Endothelial cell (in vitro differentiated cells): ENCODE results near the gene PRPF18. TPM values are rescaled to one million over a fixed set of nuclear protein-coding genes. Genes with fewer than 3 reads are reported as not detected.

Experiments used
- DNase-seq: peaks from one replicate; pipeline ENCODE4 v3.0.0; 2021; ENCODE audit warnings: low spot score
- H3K27ac Mint-ChIP-seq: one replicate; pipeline ENCODE4 v1.8.0; 2021; ENCODE audit warnings: mixed read lengths, inconsistent platforms; ENCODE audit not compliant: unreplicated experiment
- H3K27me3 Mint-ChIP-seq: one replicate; pipeline ENCODE4 v1.8.0; 2021; ENCODE audit warnings: mild to moderate bottlenecking, moderate library complexity, mixed read lengths, inconsistent platforms; ENCODE audit not compliant: unreplicated experiment
- H3K36me3 Mint-ChIP-seq: one replicate; pipeline ENCODE4 v1.8.0; 2021; ENCODE audit warnings: mild to moderate bottlenecking, low read depth, mixed read lengths, inconsistent platforms; ENCODE audit not compliant: unreplicated experiment
- H3K4me1 Mint-ChIP-seq: one replicate; pipeline ENCODE4 v1.8.0; 2021; ENCODE audit warnings: mild to moderate bottlenecking, mixed read lengths, inconsistent platforms; ENCODE audit not compliant: unreplicated experiment
- H3K4me3 Mint-ChIP-seq: one replicate; pipeline ENCODE4 v1.8.0; 2021; ENCODE audit warnings: mild to moderate bottlenecking, mixed read lengths, inconsistent platforms; ENCODE audit not compliant: unreplicated experiment
- H3K9me3 Mint-ChIP-seq: one replicate; pipeline ENCODE4 v1.8.0; 2021; ENCODE audit warnings: mixed read lengths, inconsistent platforms; ENCODE audit not compliant: unreplicated experiment
- total RNA-seq: library from RNA; stranded (reverse); fragmentation: NEBNext Ultra II Directional; extraction: Animal tissue kit (Norgen Biotek cat#: 25700); gene quantifications from one replicate; pipeline ENCODE4 v1.2.1, GENCODE V29; 2021; ENCODE audit not compliant: unreplicated experiment
- TF ChIP-seq, protein P1 (sequence below): fragments of 200-600 bp; sonication (generic); IDR thresholded peaks from one replicate; pipeline ENCODE4 v1.5.0; 2021; ENCODE audit warnings: antibody characterized with exemption; ENCODE audit not compliant: unreplicated experiment

The PRPF18 gene
- total RNA-seq, 1 donor from 2014 or later, result 19.7 TPM

DNA sequence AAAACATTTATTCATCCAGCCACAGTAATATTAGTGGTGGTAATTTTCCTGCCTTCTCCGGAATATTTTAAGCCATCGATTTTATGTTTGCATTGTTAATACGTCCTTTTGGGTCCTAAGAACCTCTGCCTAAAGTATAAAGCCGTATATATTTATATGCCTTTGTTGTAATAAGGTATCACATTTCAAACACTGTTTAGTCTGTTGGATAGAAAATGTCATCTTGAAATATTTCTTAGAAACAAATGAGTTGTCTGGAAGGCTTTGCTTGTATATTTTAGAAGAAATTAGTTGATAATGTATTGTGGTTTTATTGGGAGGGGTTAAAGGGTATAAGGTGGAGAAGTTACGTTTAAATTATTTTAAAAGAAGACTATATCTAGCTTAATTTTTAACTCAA, 11.1 kb downstream of the PRPF18 start:
- no peak for DNase-seq
- Mint-ChIP-seq H3K36me3 (peaks cover 3% of the 10 kb centered on the region), H3K4me3 (no peak overlapping the region), H3K4me1 (no peaks in the 10 kb centered on the region), H3K9me3 (no peaks in the 10 kb centered on the region), H3K27me3 (no peaks in the 10 kb centered on the region), H3K27ac (no peak overlapping the region)
- TF ChIP-seq, protein P1, sequence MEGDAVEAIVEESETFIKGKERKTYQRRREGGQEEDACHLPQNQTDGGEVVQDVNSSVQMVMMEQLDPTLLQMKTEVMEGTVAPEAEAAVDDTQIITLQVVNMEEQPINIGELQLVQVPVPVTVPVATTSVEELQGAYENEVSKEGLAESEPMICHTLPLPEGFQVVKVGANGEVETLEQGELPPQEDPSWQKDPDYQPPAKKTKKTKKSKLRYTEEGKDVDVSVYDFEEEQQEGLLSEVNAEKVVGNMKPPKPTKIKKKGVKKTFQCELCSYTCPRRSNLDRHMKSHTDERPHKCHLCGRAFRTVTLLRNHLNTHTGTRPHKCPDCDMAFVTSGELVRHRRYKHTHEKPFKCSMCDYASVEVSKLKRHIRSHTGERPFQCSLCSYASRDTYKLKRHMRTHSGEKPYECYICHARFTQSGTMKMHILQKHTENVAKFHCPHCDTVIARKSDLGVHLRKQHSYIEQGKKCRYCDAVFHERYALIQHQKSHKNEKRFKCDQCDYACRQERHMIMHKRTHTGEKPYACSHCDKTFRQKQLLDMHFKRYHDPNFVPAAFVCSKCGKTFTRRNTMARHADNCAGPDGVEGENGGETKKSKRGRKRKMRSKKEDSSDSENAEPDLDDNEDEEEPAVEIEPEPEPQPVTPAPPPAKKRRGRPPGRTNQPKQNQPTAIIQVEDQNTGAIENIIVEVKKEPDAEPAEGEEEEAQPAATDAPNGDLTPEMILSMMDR, result no peak

DNA sequence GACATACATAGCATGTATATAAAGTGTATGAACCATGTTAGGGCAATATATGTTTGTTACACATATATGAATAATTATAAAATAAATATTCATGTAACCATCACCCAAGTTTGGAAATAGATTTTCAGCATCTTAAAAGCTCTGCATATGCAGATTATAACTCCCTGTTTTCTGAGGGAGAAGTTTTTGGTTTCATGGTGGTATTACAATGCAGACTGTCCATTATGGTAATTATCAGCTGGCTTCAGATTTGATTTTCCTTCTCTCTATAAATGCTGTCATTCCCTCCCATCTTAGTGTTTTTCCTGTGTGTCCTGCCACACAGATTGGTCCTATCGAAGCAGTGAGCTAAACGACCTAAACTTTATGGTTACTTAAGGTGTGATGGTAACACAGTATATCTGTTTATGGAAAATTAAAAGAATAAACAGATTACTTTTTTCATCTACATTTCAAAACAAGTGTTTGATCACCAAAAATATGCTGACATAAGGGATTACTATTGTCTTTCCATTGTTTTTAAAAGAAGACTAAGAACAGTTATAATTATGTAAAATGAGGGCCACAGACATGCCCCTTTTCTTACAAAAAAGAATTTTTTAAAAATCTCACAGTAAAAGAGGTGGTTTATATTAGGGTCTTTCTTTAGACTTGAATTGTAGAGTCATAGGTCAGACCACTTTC, 17.7 kb downstream of the PRPF18 start:
- Mint-ChIP-seq H3K27ac (no peak overlapping the region), H3K9me3 (no peaks in the 10 kb centered on the region), H3K36me3 (peaks cover 8% of the 10 kb centered on the region), H3K4me3 (no peak overlapping the region), H3K4me1 (peaks cover 28% of the 10 kb centered on the region), H3K27me3 (peaks cover 5% of the 10 kb centered on the region)
- DNase-seq, result no peak
- TF ChIP-seq, protein P1, result no peak

GRCh38 chr10:13608246-13608853, 21.6 kb downstream of the PRPF18 start:
- peaks cover 19% of the 10 kb centered on the region for H3K36me3 Mint-ChIP-seq
- TF ChIP-seq, protein P1, result no peak
- H3K4me3 Mint-ChIP-seq, result peak overlapping the region; percentile 13
- peak; percentile 74 for DNase-seq
- H3K9me3 Mint-ChIP-seq, result no peaks in the 10 kb centered on the region
- peaks cover 52% of the 10 kb centered on the region for H3K4me1 Mint-ChIP-seq
- peaks cover 7% of the 10 kb centered on the region for H3K27me3 Mint-ChIP-seq
- H3K27ac Mint-ChIP-seq, result peak overlapping the region; percentile 99

DNA sequence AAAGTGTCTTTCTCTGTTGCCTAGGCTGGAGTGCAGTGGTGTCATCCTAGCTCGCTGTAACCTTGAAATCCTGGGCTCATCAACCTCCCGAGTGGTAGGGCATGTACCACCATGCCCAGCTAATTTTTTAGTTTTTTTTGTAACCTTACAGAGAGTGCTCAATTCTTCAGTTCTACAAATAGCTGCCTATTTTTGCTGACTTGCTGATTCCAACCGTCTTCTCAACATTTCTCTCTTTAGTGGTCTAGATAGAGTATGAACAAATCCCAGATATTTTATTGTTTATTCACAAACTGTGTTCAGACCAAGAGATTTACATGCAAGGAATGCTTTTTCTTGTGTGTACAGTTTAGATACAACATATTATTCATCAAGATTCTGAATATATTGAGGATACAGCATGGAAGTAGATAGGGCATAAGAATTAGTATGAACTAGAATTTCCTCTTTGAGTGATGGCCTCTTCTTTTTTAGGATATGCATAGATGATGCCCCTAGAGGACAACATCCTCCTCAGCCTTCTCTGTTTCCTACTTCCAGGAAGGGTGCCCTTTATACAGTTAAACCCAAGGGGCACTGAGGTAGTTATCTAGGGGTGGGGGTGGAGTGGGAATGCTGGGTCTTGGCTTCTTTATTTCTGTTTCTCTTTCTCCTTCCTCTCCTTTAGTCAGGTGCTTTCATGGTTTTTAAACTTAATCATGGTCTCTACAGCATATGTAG, 26.0 kb downstream of the PRPF18 start:
- no peaks in the 10 kb centered on the region for H3K9me3 Mint-ChIP-seq
- DNase-seq, result no peak
- TF ChIP-seq, protein P1, result no peak
- peak overlapping the region; percentile 81 for H3K27ac Mint-ChIP-seq
- H3K4me1 Mint-ChIP-seq, result peaks cover 64% of the 10 kb centered on the region
- peaks cover 25% of the 10 kb centered on the region for H3K36me3 Mint-ChIP-seq
- H3K27me3 Mint-ChIP-seq, result peaks cover 6% of the 10 kb centered on the region
- no peak overlapping the region for H3K4me3 Mint-ChIP-seq
